HUES64 (cell line): Measurements from ENCODE around the gene RC3H2.
"Not testable (repeated sequence)": the region's sequence is repeated elsewhere in the genome, so short reads cannot be mapped to it uniquely, and the experiment has no call there.

Experiments used
- H3K27ac ChIP-seq: 2 replicates; pipeline ENCODE4 v1.7.0; 2013; ENCODE audit warnings: low read depth, low read length, inconsistent platforms
- H3K27me3 ChIP-seq: 2 replicates; pipeline ENCODE4 v1.6.1; 2013; ENCODE audit warnings: mild to moderate bottlenecking, low read length; ENCODE audit not compliant: insufficient read depth
- H3K36me3 ChIP-seq: 2 replicates; pipeline ENCODE4 v1.6.1; 2013; ENCODE audit warnings: mild to moderate bottlenecking, low read length; ENCODE audit not compliant: insufficient read depth
- H3K4me1 ChIP-seq: 2 replicates; pipeline ENCODE4 v1.6.1; 2013; ENCODE audit warnings: mild to moderate bottlenecking, low read length, moderate library complexity; ENCODE audit not compliant: insufficient read depth
- H3K4me3 ChIP-seq: 2 replicates; pipeline ENCODE4 v1.5.1; 2013; ENCODE audit warnings: mild to moderate bottlenecking, low read length, moderate library complexity
- H3K9ac ChIP-seq: 2 replicates; pipeline ENCODE4 v1.6.1; 2013; ENCODE audit warnings: mild to moderate bottlenecking, low read depth, low read length
- H3K9me3 ChIP-seq: 2 replicates; pipeline ENCODE4 v1.6.1; 2013; ENCODE audit warnings: low read depth, low read length; ENCODE audit not compliant: insufficient read depth
- WGBS: fragments of 150-250, 120-280 bp; methylation state at CpG from one replicate; pipeline ENCODE4 v1.1.7; 2013; ENCODE audit warnings: missing lambda C conversion rate; 5-methylcytosine and 5-hydroxymethylcytosine counted together

Gene RC3H2

DNA sequence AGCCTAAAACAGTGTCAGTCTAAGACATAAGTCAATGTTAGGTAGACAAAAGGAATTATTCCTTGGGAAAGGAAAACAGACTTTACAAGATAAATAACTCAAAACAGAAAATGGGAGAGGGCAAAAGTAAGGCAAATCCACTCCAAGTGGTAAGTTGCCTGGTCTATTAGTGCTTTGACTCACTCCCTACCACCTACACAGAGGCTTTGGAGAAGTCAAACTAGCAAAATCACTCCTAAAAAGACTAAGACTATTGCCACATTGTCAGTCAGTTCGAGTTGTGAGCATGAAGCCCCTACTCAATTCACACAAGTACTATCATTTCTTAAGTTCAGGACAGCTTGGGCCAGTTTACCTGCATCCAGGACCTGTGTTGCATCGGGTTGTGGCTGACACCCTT lies 13.2 kb upstream of the RC3H2 start:
- Histone ChIP-seq H3K4me3 (no peak overlapping the region), H3K9me3 (no peaks in the 10 kb centered on the region), H3K4me1 (peaks cover 11% of the 10 kb centered on the region), H3K27ac (no peak overlapping the region), H3K36me3 (peaks cover 38% of the 10 kb centered on the region), H3K27me3 (no peaks in the 10 kb centered on the region), H3K9ac (no peak overlapping the region)
- WGBS: 93% methylated on average over 2 of the region's 2 CpGs

- under 1% methylated on average over 35 of the region's 35 CpGs for WGBS
- H3K27me3 ChIP-seq: no peaks in the 10 kb centered on the region
These were observed 8.0 kb upstream of the RC3H2 start, which contains the start of gene ZBTB6 for GRCh38 chr9:122912964-122913673. ZBTB6 (minus strand) TSS chr9:122913323; CDS start chr9:122912072, 1,251 bp downstream.

DNA sequence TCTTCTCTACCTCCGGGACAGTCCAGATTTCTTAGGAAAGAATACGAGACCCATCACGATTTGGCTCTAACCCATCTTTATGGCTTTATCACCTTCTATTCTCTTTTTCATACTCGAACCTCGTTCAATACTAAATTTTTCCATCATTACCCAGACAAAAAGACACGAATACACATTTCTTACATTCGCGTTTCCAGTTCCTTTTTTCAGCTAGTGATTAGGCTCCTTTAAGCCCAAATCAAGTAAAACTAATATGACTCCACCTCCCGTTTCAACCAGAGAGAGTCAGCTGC lies 7.5 kb upstream of the RC3H2 start:
- H3K27ac ChIP-seq: peak overlapping the region; percentile 93
- H3K4me3 ChIP-seq: peak overlapping the region; percentile 81
- WGBS: 7% methylated on average over 9 of the region's 9 CpGs

More at GRCh38 chr9:122912964-122913673, 8.0 kb upstream of the RC3H2 start, which contains the start of gene ZBTB6:
- H3K27ac ChIP-seq: peak within 1 kb of the TSS; percentile 93
- H3K4me1 ChIP-seq: peaks cover 6% of the 10 kb centered on the region; the same call in 1 of the 2 replicates
- H3K36me3 ChIP-seq: peaks cover 35% of the 10 kb centered on the region
- peak within 1 kb of the TSS; percentile 94 for H3K9ac ChIP-seq
- peak within 1 kb of the TSS; percentile 81 for H3K4me3 ChIP-seq
- no peaks in the 10 kb centered on the region for H3K9me3 ChIP-seq

GRCh38 chr9:122906122-122906521 lies 963 bp upstream of the RC3H2 start:
- WGBS: 97% methylated on average over 16 of the region's 16 CpGs
- H3K36me3 ChIP-seq: peaks cover 30% of the 10 kb centered on the region
- H3K4me3 ChIP-seq, H3K27me3 ChIP-seq, H3K9me3 ChIP-seq, H3K27ac ChIP-seq, H3K9ac ChIP-seq: not testable (repeated sequence)
- H3K4me1 ChIP-seq: peaks cover 15% of the 10 kb centered on the region

More for the DNA sequence above, 7.5 kb upstream of the RC3H2 start:
- H3K4me1 ChIP-seq: peaks cover 6% of the 10 kb centered on the region; the same call in 1 of the 2 replicates
- peak overlapping the region; percentile 94 for H3K9ac ChIP-seq
- no peaks in the 10 kb centered on the region for H3K27me3 ChIP-seq
- H3K9me3 ChIP-seq: no peaks in the 10 kb centered on the region
- peaks cover 34% of the 10 kb centered on the region for H3K36me3 ChIP-seq

DNA sequence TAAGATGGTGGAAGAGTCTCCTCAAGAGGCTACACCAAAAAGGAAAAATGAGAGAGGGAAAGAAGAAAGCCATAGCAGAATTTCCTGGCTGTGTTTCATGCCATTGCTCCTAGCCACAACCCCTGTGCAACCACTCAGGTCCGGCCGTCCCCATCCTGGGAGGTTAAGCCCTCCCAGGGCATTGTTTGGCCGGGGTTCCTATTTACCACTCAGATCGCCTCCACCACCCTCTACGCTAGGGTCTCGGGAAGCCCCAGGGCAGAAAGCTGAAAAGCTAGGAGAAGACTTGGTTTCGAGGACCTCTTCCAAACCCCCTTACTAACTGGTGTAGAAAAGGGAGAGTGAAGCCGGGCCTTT lies 715 bp downstream of the RC3H2 start:
- H3K4me3 ChIP-seq: peak overlapping the region; percentile 83
- no peaks in the 10 kb centered on the region for H3K9me3 ChIP-seq
- H3K36me3 ChIP-seq: peaks cover 13% of the 10 kb centered on the region
- under 1% methylated on average over 8 of the region's 8 CpGs for WGBS
- H3K9ac ChIP-seq: peak overlapping the region; percentile 96
- peaks cover 15% of the 10 kb centered on the region for H3K4me1 ChIP-seq
- no peaks in the 10 kb centered on the region for H3K27me3 ChIP-seq
- H3K27ac ChIP-seq: peak overlapping the region; percentile 86

GRCh38 chr9:122900791-122901190 lies 4.4 kb downstream of the RC3H2 start:
- H3K27ac ChIP-seq: no peak overlapping the region
- WGBS: 95% methylated on average over 2 of the region's 2 CpGs
- peaks cover 15% of the 10 kb centered on the region for H3K4me1 ChIP-seq
- no peak overlapping the region for H3K9ac ChIP-seq
- no peaks in the 10 kb centered on the region for H3K27me3 ChIP-seq
- no peaks in the 10 kb centered on the region for H3K9me3 ChIP-seq
- H3K36me3 ChIP-seq: peaks cover 29% of the 10 kb centered on the region
- no peak overlapping the region for H3K4me3 ChIP-seq

- Histone ChIP-seq H3K9me3 (no peaks in the 10 kb centered on the region), H3K4me1 (peaks cover 3% of the 10 kb centered on the region; the same call in 1 of the 2 replicates), H3K27ac (no peak overlapping the region), H3K4me3 (no peak overlapping the region), H3K27me3 (no peaks in the 10 kb centered on the region), H3K36me3 (peaks cover 53% of the 10 kb centered on the region), H3K9ac (no peak overlapping the region)
- WGBS: no CpG with 5 or more reads among the region's 1 CpG
These were observed 7.2 kb downstream of the RC3H2 start for GRCh38 chr9:122897969-122898368.

DNA sequence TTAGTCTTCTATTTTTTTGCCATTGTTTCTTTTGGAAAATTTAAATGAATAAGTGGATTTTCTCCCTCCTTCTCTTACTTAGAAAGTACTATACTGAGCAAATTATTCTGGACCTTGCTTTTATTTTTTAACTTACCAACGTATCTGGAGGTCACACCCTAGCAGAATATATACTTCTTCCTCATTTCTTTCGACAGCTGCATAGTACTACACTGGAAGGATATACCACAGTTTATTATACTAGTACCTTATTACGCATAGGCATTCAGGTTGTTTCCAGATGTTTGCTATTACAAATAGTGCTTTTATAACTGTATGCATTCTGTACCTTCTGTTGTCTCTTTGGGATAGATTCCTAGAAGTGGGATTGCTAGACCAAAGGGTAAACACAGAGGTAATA lies 16.7 kb downstream of the RC3H2 start:
- Histone ChIP-seq H3K27ac (no peak overlapping the region), H3K4me3 (no peak overlapping the region), H3K36me3 (peaks cover 96% of the 10 kb centered on the region), H3K9me3 (no peaks in the 10 kb centered on the region), H3K4me1 (no peaks in the 10 kb centered on the region), H3K9ac (no peak overlapping the region), H3K27me3 (no peaks in the 10 kb centered on the region)
- 100% methylated on average over 2 of the region's 3 CpGs for WGBS

DNA sequence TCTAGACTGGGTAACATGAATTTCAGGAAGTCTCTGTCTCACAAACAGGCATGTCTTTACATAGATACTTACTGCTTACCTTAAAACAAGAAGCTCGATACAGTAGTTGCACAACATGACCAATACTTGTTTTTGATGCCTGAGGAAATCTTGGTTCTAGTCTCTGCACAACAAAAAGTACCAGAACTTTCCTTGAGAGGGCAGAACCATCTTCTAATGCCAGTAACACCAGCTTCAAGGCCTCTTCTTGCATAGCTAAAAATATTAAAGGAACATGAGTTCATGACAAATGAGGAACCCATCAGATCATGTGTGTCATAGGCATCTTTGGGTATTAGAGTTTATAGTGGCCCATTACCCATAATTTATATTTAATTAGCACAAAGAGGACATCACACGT lies 22.0 kb downstream of the RC3H2 start:
- no peak overlapping the region for H3K4me3 ChIP-seq
- H3K4me1 ChIP-seq: no peaks in the 10 kb centered on the region
- no peaks in the 10 kb centered on the region for H3K9me3 ChIP-seq
- WGBS: 97% methylated on average over 2 of the region's 2 CpGs
- peaks cover 97% of the 10 kb centered on the region for H3K36me3 ChIP-seq
- no peak overlapping the region for H3K27ac ChIP-seq
- H3K27me3 ChIP-seq: no peaks in the 10 kb centered on the region
- H3K9ac ChIP-seq: no peak overlapping the region

GRCh38 chr9:122879443-122879842 lies 25.7 kb downstream of the RC3H2 start:
- 88% methylated on average over 2 of the region's 2 CpGs for WGBS
- H3K36me3 ChIP-seq: peaks cover 99% of the 10 kb centered on the region
- no peak overlapping the region for H3K27ac ChIP-seq
- H3K27me3 ChIP-seq: no peaks in the 10 kb centered on the region
- no peaks in the 10 kb centered on the region for H3K4me1 ChIP-seq
- H3K9me3 ChIP-seq: no peaks in the 10 kb centered on the region
- H3K4me3 ChIP-seq: no peak overlapping the region
- H3K9ac ChIP-seq: no peak overlapping the region

DNA sequence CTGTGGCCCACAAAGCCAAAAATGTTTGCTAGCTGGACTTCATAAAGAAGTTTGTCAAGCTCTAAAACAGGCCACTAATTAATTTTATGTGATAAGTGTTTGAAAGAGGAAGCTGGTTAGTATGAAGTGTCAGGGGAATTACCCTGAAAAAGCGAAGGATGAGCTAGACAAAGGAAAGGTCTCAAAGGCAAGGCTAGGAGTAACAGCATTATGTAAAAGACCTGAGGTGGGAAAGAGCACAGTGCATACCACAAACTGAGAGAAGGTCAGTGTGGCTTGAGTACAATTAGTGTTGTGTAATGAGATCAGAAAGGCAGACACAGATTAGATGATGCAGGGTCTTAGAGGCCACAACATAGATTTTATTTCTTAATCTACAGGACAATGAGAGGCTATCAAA lies 29.6 kb downstream of the RC3H2 start:
- Histone ChIP-seq H3K36me3 (peaks cover 99% of the 10 kb centered on the region), H3K27ac (no peak overlapping the region), H3K4me3 (no peak overlapping the region), H3K9me3 (no peaks in the 10 kb centered on the region), H3K4me1 (no peaks in the 10 kb centered on the region), H3K9ac (no peak overlapping the region), H3K27me3 (no peaks in the 10 kb centered on the region)
- 94% methylated on average over 1 of the region's 1 CpG for WGBS

DNA sequence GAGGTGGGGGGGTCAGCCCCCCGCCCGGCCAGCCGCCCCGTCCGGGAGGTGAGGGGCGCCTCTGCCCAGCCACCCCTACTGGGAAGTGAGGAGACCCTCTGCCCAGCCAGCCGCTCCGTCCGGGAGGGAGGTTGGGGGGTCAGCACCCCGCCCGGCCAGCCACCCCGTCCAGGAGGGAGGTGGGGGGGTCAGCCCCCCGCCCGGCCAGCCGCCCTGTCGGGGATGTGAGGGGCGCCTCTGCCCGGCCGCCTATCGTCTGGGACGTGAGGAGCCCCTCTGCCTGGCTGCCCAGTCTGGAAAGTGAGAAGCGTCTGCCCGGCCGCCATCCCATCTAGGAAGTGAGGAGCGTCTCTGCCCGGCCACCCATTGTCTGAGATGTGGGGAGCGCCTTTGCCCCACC lies 37.9 kb downstream of the RC3H2 start:
- not testable (repeated sequence) for H3K9ac ChIP-seq, H3K27me3 ChIP-seq, H3K27ac ChIP-seq, H3K9me3 ChIP-seq, H3K4me1 ChIP-seq, H3K4me3 ChIP-seq
- 100% methylated on average over 5 of the region's 27 CpGs for WGBS
- H3K36me3 ChIP-seq: peaks cover 67% of the 10 kb centered on the region
